ENCODE results near the gene THAP7.

DNA sequence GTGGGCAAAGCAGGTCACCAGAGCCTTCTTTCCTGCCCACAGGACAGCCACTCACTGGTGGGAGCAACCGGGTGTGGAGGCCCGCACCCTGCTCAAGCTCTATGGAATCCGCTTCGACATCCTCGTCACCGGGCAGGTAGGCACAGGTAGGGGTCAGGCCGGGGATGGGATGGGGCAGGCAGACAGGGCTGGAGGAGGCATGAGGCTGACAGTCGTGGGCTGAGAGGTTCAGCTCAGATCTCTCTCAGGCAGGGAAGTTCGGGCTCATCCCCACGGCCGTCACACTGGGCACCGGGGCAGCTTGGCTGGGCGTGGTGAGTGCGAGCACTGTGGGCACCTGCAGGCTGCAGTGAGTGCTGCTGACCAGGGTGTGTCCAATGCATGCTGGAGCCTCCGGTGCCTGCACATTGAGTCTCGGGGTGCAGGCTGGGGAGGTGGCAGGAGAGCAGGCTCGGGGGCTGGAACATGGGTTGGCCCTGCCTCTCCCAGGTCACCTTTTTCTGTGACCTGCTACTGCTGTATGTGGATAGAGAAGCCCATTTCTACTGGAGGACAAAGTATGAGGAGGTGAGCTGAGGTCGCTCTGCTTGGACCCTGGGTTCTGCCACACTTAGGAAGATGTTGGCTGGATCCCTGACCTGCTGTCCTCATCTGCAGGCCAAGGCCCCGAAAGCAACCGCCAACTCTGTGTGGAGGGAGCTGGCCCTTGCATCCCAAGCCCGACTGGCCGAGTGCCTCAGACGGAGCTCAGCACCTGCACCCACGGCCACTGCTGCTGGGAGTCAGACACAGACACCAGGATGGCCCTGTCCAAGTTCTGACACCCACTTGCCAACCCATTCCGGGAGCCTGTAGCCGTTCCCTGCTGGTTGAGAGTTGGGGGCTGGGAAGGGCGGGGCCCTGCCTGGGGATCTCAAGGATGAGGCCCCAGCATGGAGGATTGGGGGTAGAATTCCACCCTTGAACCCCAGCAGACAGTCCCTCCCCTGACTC lies 24.1 kb upstream of the THAP7 start:
- TF ChIP-seq, protein P1, sequence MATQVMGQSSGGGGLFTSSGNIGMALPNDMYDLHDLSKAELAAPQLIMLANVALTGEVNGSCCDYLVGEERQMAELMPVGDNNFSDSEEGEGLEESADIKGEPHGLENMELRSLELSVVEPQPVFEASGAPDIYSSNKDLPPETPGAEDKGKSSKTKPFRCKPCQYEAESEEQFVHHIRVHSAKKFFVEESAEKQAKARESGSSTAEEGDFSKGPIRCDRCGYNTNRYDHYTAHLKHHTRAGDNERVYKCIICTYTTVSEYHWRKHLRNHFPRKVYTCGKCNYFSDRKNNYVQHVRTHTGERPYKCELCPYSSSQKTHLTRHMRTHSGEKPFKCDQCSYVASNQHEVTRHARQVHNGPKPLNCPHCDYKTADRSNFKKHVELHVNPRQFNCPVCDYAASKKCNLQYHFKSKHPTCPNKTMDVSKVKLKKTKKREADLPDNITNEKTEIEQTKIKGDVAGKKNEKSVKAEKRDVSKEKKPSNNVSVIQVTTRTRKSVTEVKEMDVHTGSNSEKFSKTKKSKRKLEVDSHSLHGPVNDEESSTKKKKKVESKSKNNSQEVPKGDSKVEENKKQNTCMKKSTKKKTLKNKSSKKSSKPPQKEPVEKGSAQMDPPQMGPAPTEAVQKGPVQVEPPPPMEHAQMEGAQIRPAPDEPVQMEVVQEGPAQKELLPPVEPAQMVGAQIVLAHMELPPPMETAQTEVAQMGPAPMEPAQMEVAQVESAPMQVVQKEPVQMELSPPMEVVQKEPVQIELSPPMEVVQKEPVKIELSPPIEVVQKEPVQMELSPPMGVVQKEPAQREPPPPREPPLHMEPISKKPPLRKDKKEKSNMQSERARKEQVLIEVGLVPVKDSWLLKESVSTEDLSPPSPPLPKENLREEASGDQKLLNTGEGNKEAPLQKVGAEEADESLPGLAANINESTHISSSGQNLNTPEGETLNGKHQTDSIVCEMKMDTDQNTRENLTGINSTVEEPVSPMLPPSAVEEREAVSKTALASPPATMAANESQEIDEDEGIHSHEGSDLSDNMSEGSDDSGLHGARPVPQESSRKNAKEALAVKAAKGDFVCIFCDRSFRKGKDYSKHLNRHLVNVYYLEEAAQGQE (IDR thresholded peaks at IDR 0.05; ENCODE audit: unreplicated experiment), result no peak
- TF ChIP-seq EZH2 (IDR thresholded peaks at IDR 0.05; ENCODE audit: low read depth, unreplicated experiment) (no peak), POLR2AphosphoS5 (IDR thresholded peaks at IDR 0.05; ENCODE audit: low read depth) (no peak), ZNF114 (CRISPR knock-in tag; IDR thresholded peaks at IDR 0.05) (no peak), CREB1 (CRISPR knock-in tag; IDR thresholded peaks at IDR 0.05; ENCODE audit: low read depth) (no peak), ZNF331 (CRISPR knock-in tag; IDR thresholded peaks at IDR 0.05; ENCODE audit: low read depth) (no peak), JUNB (IDR thresholded peaks at IDR 0.05; ENCODE audit: unreplicated experiment) (no peak), EZH2phosphoT487 (IDR thresholded peaks at IDR 0.05; ENCODE audit: unreplicated experiment) (no peak), ETS1 (IDR thresholded peaks at IDR 0.05) (no peak)
- TF ChIP-seq, protein P2, sequence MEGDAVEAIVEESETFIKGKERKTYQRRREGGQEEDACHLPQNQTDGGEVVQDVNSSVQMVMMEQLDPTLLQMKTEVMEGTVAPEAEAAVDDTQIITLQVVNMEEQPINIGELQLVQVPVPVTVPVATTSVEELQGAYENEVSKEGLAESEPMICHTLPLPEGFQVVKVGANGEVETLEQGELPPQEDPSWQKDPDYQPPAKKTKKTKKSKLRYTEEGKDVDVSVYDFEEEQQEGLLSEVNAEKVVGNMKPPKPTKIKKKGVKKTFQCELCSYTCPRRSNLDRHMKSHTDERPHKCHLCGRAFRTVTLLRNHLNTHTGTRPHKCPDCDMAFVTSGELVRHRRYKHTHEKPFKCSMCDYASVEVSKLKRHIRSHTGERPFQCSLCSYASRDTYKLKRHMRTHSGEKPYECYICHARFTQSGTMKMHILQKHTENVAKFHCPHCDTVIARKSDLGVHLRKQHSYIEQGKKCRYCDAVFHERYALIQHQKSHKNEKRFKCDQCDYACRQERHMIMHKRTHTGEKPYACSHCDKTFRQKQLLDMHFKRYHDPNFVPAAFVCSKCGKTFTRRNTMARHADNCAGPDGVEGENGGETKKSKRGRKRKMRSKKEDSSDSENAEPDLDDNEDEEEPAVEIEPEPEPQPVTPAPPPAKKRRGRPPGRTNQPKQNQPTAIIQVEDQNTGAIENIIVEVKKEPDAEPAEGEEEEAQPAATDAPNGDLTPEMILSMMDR (conservative IDR thresholded peaks at IDR 0.05; ENCODE audit: low read depth in 2 of 2), result no peak
